ENCODE data around the gene CDHR5. TPM values are rescaled to one million over a fixed set of nuclear protein-coding genes. Genes with fewer than 3 reads are reported as not detected.

CDHR5 gene
- total RNA-seq, 1 donor from 2014 or later: not detected

DNA sequence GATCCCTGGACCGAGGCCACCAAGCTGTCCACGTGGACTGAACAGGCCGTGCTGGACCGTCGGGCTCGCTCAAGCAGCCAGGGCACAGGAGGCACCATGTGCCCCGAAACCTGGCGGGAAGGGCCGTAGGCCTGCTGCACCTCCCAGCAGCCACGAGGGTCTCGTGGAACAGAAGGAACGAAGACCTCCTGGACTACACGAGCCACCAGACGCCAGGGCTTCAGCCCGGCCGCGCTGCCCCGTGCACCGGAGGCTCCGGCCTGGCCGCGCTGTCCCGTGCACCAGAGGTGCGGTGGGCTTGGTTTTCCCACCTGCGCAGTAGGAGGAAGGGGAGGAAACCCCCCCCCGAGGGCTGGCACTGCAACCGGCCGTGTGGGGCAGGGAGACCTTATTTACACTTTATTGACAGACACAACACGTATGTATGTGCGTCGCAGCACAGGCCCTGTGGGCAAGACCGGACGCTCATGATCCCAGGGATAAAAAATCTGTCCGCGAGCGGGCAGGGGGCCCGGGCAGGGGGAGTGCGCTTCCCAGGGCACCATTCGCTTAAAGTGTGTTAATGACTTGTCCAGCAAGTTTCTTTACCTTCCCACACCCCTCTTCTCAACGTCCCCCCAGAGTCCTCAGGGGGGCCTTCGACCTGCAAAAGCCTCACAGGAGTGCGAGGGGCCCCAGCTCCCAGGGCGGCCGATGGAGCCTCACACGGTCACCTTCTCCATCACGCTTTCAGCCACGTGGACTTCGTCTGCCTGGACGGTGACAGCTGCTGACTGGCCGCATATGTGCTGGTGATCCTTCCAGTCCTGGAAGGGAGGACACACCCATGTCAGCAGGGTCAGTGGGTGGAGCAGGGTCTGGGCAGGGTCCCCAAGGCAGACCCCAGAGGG lies 19.3 kb upstream of the CDHR5 start:
- Mint-ChIP-seq H3K4me3 (ENCODE audit: unreplicated experiment) (no peak overlapping the region), H3K4me1 (ENCODE audit: low read depth, unreplicated experiment) (peaks cover 3% of the 10 kb centered on the region), H3K27me3 (ENCODE audit: unreplicated experiment) (peaks cover 2% of the 10 kb centered on the region), H3K9me3 (ENCODE audit: unreplicated experiment) (peaks cover 2% of the 10 kb centered on the region), H3K36me3 (ENCODE audit: unreplicated experiment) (no peaks in the 10 kb centered on the region), H3K27ac (ENCODE audit: unreplicated experiment) (no peak overlapping the region)
- no peak for TF ChIP-seq CTCF (IDR thresholded peaks at IDR 0.05; ENCODE audit: partially characterized antibody, unreplicated experiment)
- DNase-seq: no peak

DNA sequence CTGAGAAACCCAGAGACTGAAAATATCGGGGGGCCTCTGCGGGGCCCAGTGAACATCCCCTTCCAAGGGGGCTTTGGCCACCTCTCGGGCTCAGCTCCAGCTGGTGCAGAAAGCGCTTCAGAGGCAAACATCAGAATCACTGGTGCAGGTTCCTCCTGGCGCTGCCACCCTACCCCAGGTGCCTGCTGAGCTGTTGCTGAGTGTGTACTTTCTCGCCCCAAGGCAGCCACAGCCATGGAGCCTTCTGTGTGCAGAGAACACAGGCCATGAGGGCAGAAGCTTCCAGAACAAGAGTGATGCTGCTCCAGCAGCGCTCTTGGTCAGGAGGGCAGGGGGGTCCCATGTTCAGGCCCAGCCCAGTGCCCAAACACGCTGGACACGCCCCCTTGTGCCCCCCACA lies 18.6 kb upstream of the CDHR5 start:
- Mint-ChIP-seq H3K36me3 (ENCODE audit: unreplicated experiment) (no peaks in the 10 kb centered on the region), H3K4me3 (ENCODE audit: unreplicated experiment) (no peak overlapping the region), H3K9me3 (ENCODE audit: unreplicated experiment) (peaks cover 9% of the 10 kb centered on the region), H3K4me1 (ENCODE audit: low read depth, unreplicated experiment) (peaks cover 5% of the 10 kb centered on the region), H3K27me3 (ENCODE audit: unreplicated experiment) (peaks cover 8% of the 10 kb centered on the region), H3K27ac (ENCODE audit: unreplicated experiment) (no peak overlapping the region)
- no peak for DNase-seq
- no peak for TF ChIP-seq CTCF (IDR thresholded peaks at IDR 0.05; ENCODE audit: partially characterized antibody, unreplicated experiment)

DNA sequence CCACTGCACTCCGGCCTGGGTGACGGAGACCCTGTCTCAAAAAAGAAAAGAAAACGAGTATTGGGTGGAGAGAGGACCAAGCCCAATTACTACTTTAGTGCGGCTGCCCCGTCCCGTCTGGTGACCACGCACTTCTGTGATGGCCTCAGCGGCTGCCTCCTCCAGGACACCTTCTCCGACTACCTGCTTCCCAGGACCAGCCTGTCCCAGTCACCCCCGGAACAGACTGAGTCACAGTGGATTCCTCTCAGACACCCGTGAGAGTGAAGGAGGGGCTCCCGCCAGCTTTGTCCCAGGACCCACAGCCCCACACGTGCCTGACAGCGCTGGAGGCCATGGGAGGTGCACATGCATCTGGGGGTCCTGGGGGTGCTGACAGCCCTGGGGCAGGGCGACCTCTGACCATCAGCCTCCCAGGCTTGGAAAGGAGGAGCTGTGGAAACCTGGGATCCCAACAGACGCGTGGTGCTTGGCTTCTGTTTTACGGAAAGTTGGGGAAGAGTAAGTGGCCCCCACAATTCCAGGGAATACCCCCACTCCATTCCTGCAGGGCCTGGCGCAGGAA lies 17.1 kb upstream of the CDHR5 start:
- Mint-ChIP-seq H3K27ac (ENCODE audit: unreplicated experiment) (no peak overlapping the region), H3K4me3 (ENCODE audit: unreplicated experiment) (no peak overlapping the region), H3K9me3 (ENCODE audit: unreplicated experiment) (peaks cover 9% of the 10 kb centered on the region), H3K36me3 (ENCODE audit: unreplicated experiment) (no peaks in the 10 kb centered on the region), H3K4me1 (ENCODE audit: low read depth, unreplicated experiment) (peaks cover 8% of the 10 kb centered on the region), H3K27me3 (ENCODE audit: unreplicated experiment) (peaks cover 13% of the 10 kb centered on the region)
- no peak for DNase-seq
- TF ChIP-seq CTCF (IDR thresholded peaks at IDR 0.05; ENCODE audit: partially characterized antibody, unreplicated experiment): no peak

- H3K9me3 Mint-ChIP-seq (ENCODE audit: unreplicated experiment): peaks cover 9% of the 10 kb centered on the region
- H3K36me3 Mint-ChIP-seq (ENCODE audit: unreplicated experiment): no peaks in the 10 kb centered on the region
- no peak for DNase-seq
- H3K27ac Mint-ChIP-seq (ENCODE audit: unreplicated experiment): no peak overlapping the region
- no peak for TF ChIP-seq CTCF (IDR thresholded peaks at IDR 0.05; ENCODE audit: partially characterized antibody, unreplicated experiment)
- no peak overlapping the region for H3K4me3 Mint-ChIP-seq (ENCODE audit: unreplicated experiment)
- H3K4me1 Mint-ChIP-seq (ENCODE audit: low read depth, unreplicated experiment): peaks cover 5% of the 10 kb centered on the region
- H3K27me3 Mint-ChIP-seq (ENCODE audit: unreplicated experiment): peaks cover 18% of the 10 kb centered on the region
Measured at GRCh38 chr11:640021-640706, 15.4 kb upstream of the CDHR5 start.

All from glutamatergic neuron (in vitro differentiated cells).